Astrocyte (in vitro differentiated cells and primary cell): ENCODE measurements around the gene ARAP2.

Experiments used
- CTCF ChIP-seq: IDR thresholded peaks from 2 replicates; pipeline ENCODE4 v1.5.1; 2011; ENCODE audit warnings: low read depth, mild to moderate bottlenecking, inconsistent platforms, low read length, moderate library complexity; ENCODE audit not compliant: insufficient read depth
- EZH2 ChIP-seq: IDR thresholded peaks from 2 replicates; pipeline ENCODE4 v1.6.1; 2012; ENCODE audit warnings: mild to moderate bottlenecking, low read length, inconsistent platforms; ENCODE audit not compliant: insufficient read depth

GRCh38 chr4:36206012-36206411 lies 38.3 kb downstream of the ARAP2 start:
- no peak for TF ChIP-seq CTCF
- TF ChIP-seq EZH2: no peak
